SK-N-SH (cell line): Measurements from ENCODE around the gene COL23A1.

Source experiments
- EZH2phosphoT487 ChIP-seq: fragments of 200-600 bp; sonication (generic); IDR thresholded peaks from 2 replicates; pipeline ENCODE4 v1.6.1; 2017; ENCODE audit warnings: low read depth, mixed run types, mild to moderate bottlenecking, antibody characterized with exemption, moderate library complexity, borderline replicate concordance
- JUND ChIP-seq: IDR thresholded peaks from 2 replicates; pipeline ENCODE4 v1.4.0; 2012
- MEF2A ChIP-seq: IDR thresholded peaks from 2 replicates; pipeline ENCODE4 v1.4.0; 2012; ENCODE audit warnings: low read depth, borderline replicate concordance
- REST ChIP-seq: IDR thresholded peaks from 2 replicates; pipeline ENCODE4 v1.6.1; 2012; ENCODE audit warnings: mild to moderate bottlenecking, low read depth, low read length, moderate library complexity
- SIN3A ChIP-seq: IDR thresholded peaks from 2 replicates; pipeline ENCODE4 v1.6.1; 2012; ENCODE audit warnings: low read depth, mild to moderate bottlenecking, low read length, moderate library complexity, borderline replicate concordance
- TAF1 ChIP-seq: IDR thresholded peaks from 2 replicates; pipeline ENCODE4 v1.6.1; 2012; ENCODE audit warnings: low read depth, mild to moderate bottlenecking, low read length, moderate library complexity, borderline replicate concordance
- TF ChIP-seq, protein P1 (sequence below): fragments of 200-600 bp; sonication (generic); IDR thresholded peaks from 2 replicates; pipeline ENCODE4 v1.6.1; 2017; ENCODE audit warnings: antibody characterized with exemption, mild to moderate bottlenecking, moderate library complexity
- TF ChIP-seq, protein P2 (sequence below): fragments of 150-350 bp; IDR thresholded peaks from 2 replicates; pipeline ENCODE4 v1.6.1; 2017; ENCODE audit warnings: antibody characterized with exemption, low read length, low read depth, borderline replicate concordance

GRCh38 chr5:178526773-178527457, 63.3 kb downstream of the COL23A1 start:
- no peak for TF ChIP-seq TAF1
- TF ChIP-seq SIN3A: no peak
- TF ChIP-seq, protein P1, sequence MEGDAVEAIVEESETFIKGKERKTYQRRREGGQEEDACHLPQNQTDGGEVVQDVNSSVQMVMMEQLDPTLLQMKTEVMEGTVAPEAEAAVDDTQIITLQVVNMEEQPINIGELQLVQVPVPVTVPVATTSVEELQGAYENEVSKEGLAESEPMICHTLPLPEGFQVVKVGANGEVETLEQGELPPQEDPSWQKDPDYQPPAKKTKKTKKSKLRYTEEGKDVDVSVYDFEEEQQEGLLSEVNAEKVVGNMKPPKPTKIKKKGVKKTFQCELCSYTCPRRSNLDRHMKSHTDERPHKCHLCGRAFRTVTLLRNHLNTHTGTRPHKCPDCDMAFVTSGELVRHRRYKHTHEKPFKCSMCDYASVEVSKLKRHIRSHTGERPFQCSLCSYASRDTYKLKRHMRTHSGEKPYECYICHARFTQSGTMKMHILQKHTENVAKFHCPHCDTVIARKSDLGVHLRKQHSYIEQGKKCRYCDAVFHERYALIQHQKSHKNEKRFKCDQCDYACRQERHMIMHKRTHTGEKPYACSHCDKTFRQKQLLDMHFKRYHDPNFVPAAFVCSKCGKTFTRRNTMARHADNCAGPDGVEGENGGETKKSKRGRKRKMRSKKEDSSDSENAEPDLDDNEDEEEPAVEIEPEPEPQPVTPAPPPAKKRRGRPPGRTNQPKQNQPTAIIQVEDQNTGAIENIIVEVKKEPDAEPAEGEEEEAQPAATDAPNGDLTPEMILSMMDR: no peak
- no peak for TF ChIP-seq JUND
- no peak for TF ChIP-seq MEF2A
- TF ChIP-seq, protein P2, sequence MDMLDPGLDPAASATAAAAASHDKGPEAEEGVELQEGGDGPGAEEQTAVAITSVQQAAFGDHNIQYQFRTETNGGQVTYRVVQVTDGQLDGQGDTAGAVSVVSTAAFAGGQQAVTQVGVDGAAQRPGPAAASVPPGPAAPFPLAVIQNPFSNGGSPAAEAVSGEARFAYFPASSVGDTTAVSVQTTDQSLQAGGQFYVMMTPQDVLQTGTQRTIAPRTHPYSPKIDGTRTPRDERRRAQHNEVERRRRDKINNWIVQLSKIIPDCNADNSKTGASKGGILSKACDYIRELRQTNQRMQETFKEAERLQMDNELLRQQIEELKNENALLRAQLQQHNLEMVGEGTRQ: no peak
- TF ChIP-seq REST: no peak
- no peak for TF ChIP-seq EZH2phosphoT487
